Transverse colon (tissue), 3 donors: ENCODE results near the gene DBH.

Source experiments
- CTCF ChIP-seq, 5 experiments: fragments of 200-600 bp in 3 of 5; fragments of 450-650 bp in 2 of 5; sonication (generic) in 3 of 5; IDR thresholded peaks; 1 replicate in 2 of 5; 2 replicates in 3 of 5; pipeline ENCODE4 v1.5.1; 2016 to 2017; ENCODE audit warnings: antibody characterized with exemption in 5 of 5, inconsistent platforms in 3 of 5, mild to moderate bottlenecking in 2 of 5, moderate library complexity in 1 of 5
- EP300 ChIP-seq: sonication (generic); formaldehyde crosslinking; IDR thresholded peaks from one replicate; pipeline ENCODE4 v1.6.1; 2017; ENCODE audit warnings: antibody characterized with exemption, low read depth
- POLR2A ChIP-seq: fragments of 450-650 bp; IDR thresholded peaks from one replicate; pipeline ENCODE4 v1.6.1; 2016; ENCODE audit warnings: antibody characterized with exemption, mild to moderate bottlenecking, moderate library complexity

GRCh38 chr9:133679056-133679455 lies 42.9 kb downstream of the DBH start:
- no peak for TF ChIP-seq CTCF (IDR thresholded peaks at IDR 0.05)
- no peak for TF ChIP-seq EP300
- no peak for TF ChIP-seq POLR2A
